GM12864 (cell line): ENCODE data around the gene BRIP1.
"Not testable (repeated sequence)": the region's sequence is repeated elsewhere in the genome, so short reads cannot be mapped to it uniquely, and the experiment has no call there.

Experiments
- DNase-seq: peaks from one replicate; pipeline ENCODE4 v3.0.0-alpha.2; 2011; ENCODE audit warnings: low read depth
- H3K4me3 ChIP-seq: 2 replicates; pipeline ENCODE4 v1.5.1; 2011; ENCODE audit warnings: mild to moderate bottlenecking, low read depth, low read length, control low read depth
- TF ChIP-seq, protein P1 (sequence below): IDR thresholded peaks from 2 replicates; pipeline ENCODE4 v1.5.1; 2011; ENCODE audit warnings: low read depth, mild to moderate bottlenecking, moderate library complexity, low read length, control low read depth, inconsistent platforms; ENCODE audit errors: missing control alignments

BRIP1 gene

DNA sequence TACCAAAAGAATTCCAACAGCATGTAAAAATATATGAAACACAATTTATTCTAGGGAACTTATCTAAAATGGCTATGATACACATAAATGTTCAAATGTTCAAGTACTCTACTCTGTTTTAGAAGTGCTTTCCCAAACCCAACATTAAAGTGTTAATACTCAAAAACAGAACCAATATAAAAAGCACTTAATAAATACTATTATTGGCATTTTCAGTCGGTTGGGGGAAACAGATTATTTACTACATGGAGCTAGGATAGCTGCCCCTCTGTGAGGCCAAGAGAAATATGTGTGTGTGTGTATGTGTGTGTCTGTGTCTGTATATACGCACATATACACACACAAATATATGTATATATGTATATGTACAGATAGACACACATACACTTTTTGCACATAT is 32.1 kb upstream of the BRIP1 start:
- DNase-seq: no peak
- no peak overlapping the region for H3K4me3 ChIP-seq
- TF ChIP-seq, protein P1, sequence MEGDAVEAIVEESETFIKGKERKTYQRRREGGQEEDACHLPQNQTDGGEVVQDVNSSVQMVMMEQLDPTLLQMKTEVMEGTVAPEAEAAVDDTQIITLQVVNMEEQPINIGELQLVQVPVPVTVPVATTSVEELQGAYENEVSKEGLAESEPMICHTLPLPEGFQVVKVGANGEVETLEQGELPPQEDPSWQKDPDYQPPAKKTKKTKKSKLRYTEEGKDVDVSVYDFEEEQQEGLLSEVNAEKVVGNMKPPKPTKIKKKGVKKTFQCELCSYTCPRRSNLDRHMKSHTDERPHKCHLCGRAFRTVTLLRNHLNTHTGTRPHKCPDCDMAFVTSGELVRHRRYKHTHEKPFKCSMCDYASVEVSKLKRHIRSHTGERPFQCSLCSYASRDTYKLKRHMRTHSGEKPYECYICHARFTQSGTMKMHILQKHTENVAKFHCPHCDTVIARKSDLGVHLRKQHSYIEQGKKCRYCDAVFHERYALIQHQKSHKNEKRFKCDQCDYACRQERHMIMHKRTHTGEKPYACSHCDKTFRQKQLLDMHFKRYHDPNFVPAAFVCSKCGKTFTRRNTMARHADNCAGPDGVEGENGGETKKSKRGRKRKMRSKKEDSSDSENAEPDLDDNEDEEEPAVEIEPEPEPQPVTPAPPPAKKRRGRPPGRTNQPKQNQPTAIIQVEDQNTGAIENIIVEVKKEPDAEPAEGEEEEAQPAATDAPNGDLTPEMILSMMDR: no peak

DNA sequence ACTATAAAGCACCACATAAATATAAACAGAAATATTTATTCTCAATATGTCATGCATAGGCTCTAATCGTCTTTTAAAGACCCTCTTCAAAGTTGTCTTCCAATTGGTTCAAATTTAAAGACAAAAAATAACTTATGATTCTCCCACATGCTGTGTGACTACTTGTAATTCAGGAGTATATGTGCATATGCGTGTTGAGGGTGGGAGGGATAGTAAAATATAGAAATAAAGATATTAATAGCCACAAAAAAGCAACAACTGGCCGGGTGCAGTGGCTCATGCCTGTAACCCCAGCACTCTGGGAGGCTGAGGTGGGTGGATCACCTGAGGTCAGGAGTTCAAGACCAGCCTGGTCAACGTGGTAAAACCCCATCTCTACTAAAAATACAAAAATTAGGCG is 31.0 kb upstream of the BRIP1 start:
- not testable (repeated sequence) for DNase-seq, H3K4me3 ChIP-seq

DNA sequence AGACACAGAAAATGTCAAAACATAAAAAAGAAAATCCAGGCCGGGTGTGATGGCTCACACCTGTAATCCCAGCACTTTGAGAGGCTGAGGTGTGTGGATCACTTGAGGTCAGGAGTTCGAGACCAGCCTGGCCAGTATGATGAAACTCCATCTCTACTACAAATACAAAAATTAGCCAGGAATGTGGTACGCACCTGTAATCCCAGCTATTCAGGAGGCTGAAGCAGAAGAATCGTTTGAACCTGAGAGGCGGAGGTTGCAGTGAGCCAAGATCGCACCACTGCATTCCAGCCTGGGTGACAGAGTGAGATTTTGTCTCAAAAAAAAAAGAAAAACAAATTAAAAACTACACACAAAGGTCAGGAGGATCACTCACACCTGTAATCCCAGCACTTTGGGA is 24.4 kb upstream of the BRIP1 start:
- H3K4me3 ChIP-seq, DNase-seq: not testable (repeated sequence)

DNA sequence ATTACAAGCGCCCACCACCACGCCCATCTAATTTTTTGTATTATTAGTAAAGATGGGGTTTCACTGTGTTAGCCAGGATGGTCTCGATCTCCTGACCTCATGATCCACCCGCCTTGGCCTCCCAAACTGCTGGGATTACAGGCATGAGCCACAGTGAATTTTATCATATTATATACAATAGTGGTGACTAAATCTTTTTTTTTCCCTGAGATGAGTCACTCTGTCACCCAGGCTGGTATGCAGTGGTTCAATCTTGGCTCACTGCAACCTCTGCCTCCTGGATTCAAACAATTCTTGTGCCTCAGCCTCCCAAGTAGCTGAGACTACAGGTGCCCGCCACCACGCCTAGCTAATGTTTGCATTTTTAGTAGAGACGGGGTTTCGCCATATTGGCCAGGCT is 22.5 kb upstream of the BRIP1 start:
- H3K4me3 ChIP-seq, DNase-seq: not testable (repeated sequence)

DNA sequence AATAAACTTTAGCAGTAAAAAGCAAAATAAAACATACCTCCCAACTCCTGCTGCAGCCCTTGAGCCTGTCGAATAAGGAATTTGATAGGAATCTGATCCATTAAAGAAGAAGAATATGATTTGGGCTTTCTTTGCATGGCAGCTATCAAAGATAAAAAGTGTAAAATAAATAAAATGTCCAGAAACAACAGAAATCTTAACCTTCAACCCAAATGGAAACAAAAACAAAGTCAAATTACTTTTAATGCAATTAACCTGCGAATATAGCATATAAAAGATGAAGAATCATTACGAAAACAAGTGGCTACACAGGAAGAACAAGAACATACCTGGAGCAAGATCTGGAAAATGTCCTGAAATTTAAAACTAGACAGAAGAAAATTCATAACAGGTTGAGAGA is 21.5 kb upstream of the BRIP1 start:
- no peak for DNase-seq
- no peak overlapping the region for H3K4me3 ChIP-seq
- TF ChIP-seq, protein P1: no peak

DNA sequence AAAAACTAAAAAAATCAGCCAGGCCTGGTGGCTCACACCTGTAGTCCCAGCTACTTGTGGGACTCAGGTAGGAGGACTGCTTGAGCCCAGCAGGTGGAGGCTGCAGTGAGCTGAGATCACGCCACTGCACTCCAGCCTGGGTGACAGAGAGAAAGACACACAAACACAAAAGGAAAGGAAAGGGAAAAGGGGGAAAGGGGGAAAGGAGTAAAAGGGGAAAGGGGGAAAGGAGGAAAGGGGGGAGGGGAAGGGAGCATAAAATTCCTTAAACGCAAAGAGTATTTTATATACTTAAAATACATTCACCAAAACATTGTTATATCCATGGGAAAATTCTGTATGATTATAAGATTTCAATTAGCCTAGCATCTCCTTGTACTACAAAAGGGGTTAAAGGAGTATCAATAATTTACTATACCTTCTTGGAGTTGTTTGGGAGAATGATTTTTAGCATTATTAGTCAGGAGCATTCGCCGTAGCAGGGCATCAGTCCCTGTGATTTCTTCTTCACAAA is 17.3 kb upstream of the BRIP1 start:
- TF ChIP-seq, protein P1: no peak
- no peak for DNase-seq
- H3K4me3 ChIP-seq: no peak overlapping the region

DNA sequence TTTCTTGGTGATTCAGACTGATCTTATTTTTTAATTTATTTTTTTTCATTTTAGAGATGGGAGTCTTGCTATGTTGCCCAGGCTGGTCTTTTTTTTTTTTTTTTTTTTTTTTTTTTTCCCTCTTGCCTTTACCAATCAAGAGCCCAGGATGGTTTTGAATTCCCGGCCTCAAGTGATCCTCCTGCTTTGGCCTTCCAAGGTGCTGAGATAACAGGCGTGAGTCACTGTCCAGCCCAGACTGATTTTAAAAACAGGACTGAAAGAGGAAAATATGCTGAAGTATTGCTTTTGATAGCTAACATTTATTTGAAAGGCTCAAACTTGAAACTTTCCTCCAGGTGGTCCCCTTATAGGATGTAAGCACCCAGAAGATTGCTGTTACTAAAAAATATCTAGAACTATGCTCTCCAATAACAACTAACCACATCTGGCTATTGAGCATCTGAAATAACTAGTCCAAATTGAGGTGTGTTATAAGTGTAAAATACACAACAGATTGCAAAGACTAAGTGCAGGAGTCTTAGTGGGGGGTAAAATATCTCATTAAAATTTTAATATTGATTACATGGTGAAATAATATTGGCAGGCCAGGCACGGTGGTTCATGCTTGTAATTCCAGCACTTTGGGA is 15.8 kb upstream of the BRIP1 start:
- DNase-seq: no peak
- no peak overlapping the region for H3K4me3 ChIP-seq
- TF ChIP-seq, protein P1: no peak

DNA sequence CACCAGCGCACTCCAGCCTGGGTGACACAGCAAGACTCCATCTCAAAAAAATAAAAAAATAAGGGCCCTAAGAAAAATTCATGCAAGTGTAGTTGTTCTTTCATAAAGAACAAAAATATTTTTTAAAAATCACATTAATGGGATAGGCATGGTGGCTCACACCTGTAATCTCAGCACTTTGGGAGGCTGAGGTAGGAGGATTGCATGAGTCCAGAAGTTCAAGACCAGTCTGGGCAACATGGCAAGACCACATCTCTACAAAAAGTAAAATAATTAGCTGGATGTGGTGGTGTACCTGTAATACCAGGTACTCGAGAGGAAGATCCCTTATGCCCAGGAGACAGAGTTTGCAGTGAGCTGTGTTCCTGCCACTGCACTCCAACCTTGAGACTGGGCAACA is 15.2 kb upstream of the BRIP1 start:
- TF ChIP-seq, protein P1: no peak
- no peak for DNase-seq
- no peak overlapping the region for H3K4me3 ChIP-seq

DNA sequence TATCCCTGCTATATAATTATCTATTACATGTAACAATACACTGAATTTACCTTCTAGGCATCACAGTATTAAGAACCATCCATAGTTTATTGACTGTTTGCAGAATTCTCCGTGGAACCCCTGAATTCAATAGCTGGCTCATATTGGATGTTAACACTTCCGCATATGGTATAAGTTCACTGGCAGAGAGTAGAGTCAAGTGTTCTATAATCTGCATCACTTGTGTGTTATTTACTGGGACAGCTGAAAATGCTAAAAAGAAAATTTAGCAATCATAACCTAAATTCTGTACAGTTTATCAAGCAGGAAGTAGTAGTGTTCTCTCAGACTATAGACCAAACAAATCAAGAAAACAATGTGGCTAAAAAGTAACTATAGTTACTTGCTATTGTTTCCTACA is 14.5 kb upstream of the BRIP1 start:
- no peak for DNase-seq
- H3K4me3 ChIP-seq: no peak overlapping the region
- TF ChIP-seq, protein P1: no peak
